PC-3 (cell line): Measurements from ENCODE around the gene PRR20G. TPM values are rescaled to one million over a fixed set of nuclear protein-coding genes. Genes with fewer than 3 reads are reported as not detected.

Experiments used
- ATAC-seq: fragments of 200-7000 bp; cut with Tn5 transposase; 2 replicates; pipeline ENCODE4 v1.9.1; 2020; ENCODE audit warnings: mild to moderate bottlenecking, moderate library complexity
- BruUV-seq: library from RNA; stranded (reverse); fragments of 400-500 nt; replicated peaks from 2 replicates; lab custom pipeline; 2021; lab: Mats Ljungman, UMichigan
- CTCF ChIA-PET: fragments of 300-600 bp; sonication (Branson Sonifier 250); formaldehyde crosslinking; loops from one replicate; lab custom pipeline; 2022; ENCODE audit warnings: antibody characterized with exemption; lab: Charles Lee
- POLR2A ChIA-PET: fragments of 300-600 bp; sonication (Branson Sonifier 250); formaldehyde crosslinking; loops from one replicate; lab custom pipeline; 2022; ENCODE audit warnings: antibody characterized with exemption; ENCODE audit not compliant: unreplicated experiment; lab: Charles Lee
- DNase-seq: peaks from one replicate; pipeline ENCODE4 v3.0.0-alpha.2; 2015
- H2AFZ ChIP-seq: fragments of 300-600 bp; sonication (generic); 2 replicates; pipeline ENCODE4 v1.6.0; 2016; ENCODE audit warnings: antibody characterized with exemption, low read length
- H3F3A ChIP-seq: fragments of 300-600 bp; sonication (generic); one replicate; pipeline ENCODE4 v1.6.0; 2017; ENCODE audit warnings: antibody characterized with exemption, low read length, control low read depth, mild to moderate bottlenecking; ENCODE audit not compliant: unreplicated experiment
- H3K27ac ChIP-seq: fragments of 300-600 bp; sonication (generic); 2 replicates; pipeline ENCODE4 v1.5.1; 2016; ENCODE audit warnings: mild to moderate bottlenecking, low read length
- H3K27me3 ChIP-seq: fragments of 300-600 bp; sonication (generic); 2 replicates; pipeline ENCODE4 v1.6.1; 2016; ENCODE audit warnings: low read length, mixed read lengths
- H3K36me3 ChIP-seq: fragments of 300-600 bp; sonication (generic); 2 replicates; pipeline ENCODE4 v1.6.1; 2016; ENCODE audit warnings: low read depth, mixed run types, low read length, mixed read lengths
- H3K4me1 ChIP-seq: fragments of 300-600 bp; sonication (generic); 2 replicates; pipeline ENCODE4 v1.5.1; 2016; ENCODE audit warnings: low read length; ENCODE audit not compliant: insufficient read depth
- H3K4me2 ChIP-seq: fragments of 300-600 bp; sonication (generic); 2 replicates; pipeline ENCODE4 v1.6.0; 2016; ENCODE audit warnings: low read length
- H3K4me3 ChIP-seq: fragments of 300-600 bp; sonication (generic); 2 replicates; pipeline ENCODE4 v1.5.1; 2016; ENCODE audit warnings: mild to moderate bottlenecking, low read length, mixed read lengths
- H3K79me2 ChIP-seq: fragments of 300-600 bp; sonication (generic); 2 replicates; pipeline ENCODE4 v1.6.1; 2017; ENCODE audit warnings: low read length, mixed read lengths
- H3K9ac ChIP-seq: fragments of 300-600 bp; sonication (generic); 2 replicates; pipeline ENCODE4 v1.6.0; 2016; ENCODE audit warnings: mild to moderate bottlenecking, low read length
- H3K9me2 ChIP-seq: fragments of 300-600 bp; sonication (generic); replicated peaks from 2 replicates; pipeline ENCODE4 v1.6.1; 2016; ENCODE audit warnings: mixed run types, low read length, mixed read lengths
- H3K9me3 ChIP-seq: fragments of 300-600 bp; sonication (generic); 2 replicates; pipeline ENCODE4 v1.6.1; 2016; ENCODE audit warnings: low read length, mixed read lengths
- H4K20me1 ChIP-seq: fragments of 300-600 bp; sonication (generic); 2 replicates; pipeline ENCODE4 v1.6.1; 2016; ENCODE audit warnings: low read length, mixed read lengths
- CTCF ChIP-seq: fragments of 300-600 bp; sonication (generic); conservative IDR thresholded peaks from 2 replicates; pipeline ENCODE4 v1.5.1; 2017; ENCODE audit warnings: antibody characterized with exemption, low read depth, mild to moderate bottlenecking, low read length
- EZH2 ChIP-seq: fragments of 300-600 bp; sonication (generic); IDR thresholded peaks from one replicate; pipeline ENCODE4 v1.6.1; 2017; ENCODE audit warnings: antibody characterized with exemption, mild to moderate bottlenecking, low read length; ENCODE audit not compliant: unreplicated experiment
- EZH2phosphoT487 ChIP-seq: fragments of 300-600 bp; sonication (generic); IDR thresholded peaks from 2 replicates; pipeline ENCODE4 v1.6.1; 2018; ENCODE audit warnings: mild to moderate bottlenecking, antibody characterized with exemption, low read length, borderline replicate concordance
- intact Hi-C: fragments of 100-400 bp; cut with micrococcal nuclease; formaldehyde crosslinking; loops from 2 replicates; pipeline ENCODE4 v1.9.0; 2023
- total RNA-seq: library from RNA; depleted of rRNA; stranded (reverse); fragments of >200 nt; gene quantifications from 2 replicates; pipeline ENCODE4 v1.2.3, GENCODE V29; 2014

PRR20G gene
- total RNA-seq, 1 experiment from 2014 or later, result not detected

GRCh38 chr3:127330385-127330784, 42.5 kb upstream of the PRR20G start:
- Histone ChIP-seq H3K9me2 (no peaks in the 10 kb centered on the region), H3K27me3 (no peaks in the 10 kb centered on the region), H2AFZ (no peak overlapping the region), H3K36me3 (no peaks in the 10 kb centered on the region), H3K4me3 (no peak overlapping the region), H4K20me1 (no peaks in the 10 kb centered on the region), H3K79me2 (no peaks in the 10 kb centered on the region), H3K9ac (no peak overlapping the region), H3K9me3 (no peaks in the 10 kb centered on the region), H3F3A (no peaks in the 10 kb centered on the region), H3K4me1 (no peaks in the 10 kb centered on the region), H3K4me2 (no peak overlapping the region), H3K27ac (no peak overlapping the region)
- ChIA-PET POLR2A (no interaction called here), CTCF (no interaction called here)
- no peak for DNase-seq
- intact Hi-C loops, result no loop called here
- TF ChIP-seq EZH2phosphoT487 (no peak), CTCF (no peak), EZH2 (no peak)
- no TSS peak for BruUV-seq
- no peak for ATAC-seq

GRCh38 chr3:127329631-127330285, 41.9 kb upstream of the PRR20G start:
- TF ChIP-seq CTCF, result no peak
- no TSS peak for BruUV-seq
- Histone ChIP-seq H3K9me2 (no peaks in the 10 kb centered on the region), H2AFZ (no peak overlapping the region), H3K4me3 (no peak overlapping the region), H3K27ac (no peak overlapping the region), H4K20me1 (no peaks in the 10 kb centered on the region), H3F3A (no peaks in the 10 kb centered on the region), H3K4me2 (no peak overlapping the region), H3K79me2 (no peaks in the 10 kb centered on the region), H3K9me3 (no peaks in the 10 kb centered on the region), H3K4me1 (no peaks in the 10 kb centered on the region), H3K9ac (no peak overlapping the region), H3K27me3 (no peaks in the 10 kb centered on the region), H3K36me3 (no peaks in the 10 kb centered on the region)
- no peak for DNase-seq
- ChIA-PET POLR2A (no interaction called here), CTCF (no interaction called here)
- no peak for ATAC-seq
- intact Hi-C loops, result no loop called here

GRCh38 chr3:127328421-127328820, 40.6 kb upstream of the PRR20G start:
- no TSS peak for BruUV-seq
- POLR2A ChIA-PET, result no interaction called here
- CTCF ChIA-PET, result no interaction called here

More at GRCh38 chr3:127328421-127328820, 40.6 kb upstream of the PRR20G start:
- H3K4me1 ChIP-seq, result no peaks in the 10 kb centered on the region
- no peaks in the 10 kb centered on the region for H3K9me3 ChIP-seq
- no peak for DNase-seq
- no peak overlapping the region for H3K9ac ChIP-seq
- H3K4me2 ChIP-seq, result no peak overlapping the region
- H3K4me3 ChIP-seq, result no peak overlapping the region
- no peaks in the 10 kb centered on the region for H3K9me2 ChIP-seq
- H3K79me2 ChIP-seq, result no peaks in the 10 kb centered on the region
- intact Hi-C loops, result no loop called here
- H3K36me3 ChIP-seq, result no peaks in the 10 kb centered on the region
- no peak for TF ChIP-seq EZH2phosphoT487
- peaks cover 11% of the 10 kb centered on the region; the same call in 1 of the 2 replicates for H3K27me3 ChIP-seq
- H3K27ac ChIP-seq, result no peak overlapping the region
- H3F3A ChIP-seq, result no peaks in the 10 kb centered on the region
- H4K20me1 ChIP-seq, result no peaks in the 10 kb centered on the region
- ATAC-seq, result no peak
- no peak overlapping the region for H2AFZ ChIP-seq
